ENCODE measurements around the gene RAB35. TPM values are rescaled to one million over a fixed set of nuclear protein-coding genes. Genes with fewer than 3 reads are reported as not detected.

RAB35 gene
- total and polyA plus RNA-seq, 2 donors (not counting 1 experiment from before 2014, with no cell fraction given) = 20.4 to 52.9 TPM

- H3K4me3 Mint-ChIP-seq = no peak overlapping the region
- Histone ChIP-seq H3K27ac (ENCODE audit: low read length in 2 of 2) (no peak overlapping the region), H3K4me3 (ENCODE audit: control extremely low read depth in 1 of 5, extremely low read depth in 1 of 5, insufficient read depth in 1 of 5, low read depth in 2 of 5, low read length in 4 of 5) (no peak overlapping the region), H3K79me2 (ENCODE audit: control insufficient read depth, insufficient read depth, low read length) (no peaks in the 10 kb centered on the region), H3K36me3 (replicated peaks in 1 of 2; ENCODE audit: control extremely low read depth in 1 of 2, control insufficient read depth in 1 of 2, extremely low read depth in 1 of 2, insufficient read depth in 2 of 2, low read length in 1 of 2) (peaks cover 0 to 2% of the 10 kb centered on the region in 2 experiments), H3K9me3 (ENCODE audit: control extremely low read depth in 1 of 3, control insufficient read depth in 2 of 3, insufficient read depth in 1 of 3, low read length in 2 of 3) (no peaks in the 10 kb centered on the region), H2AFZ (ENCODE audit: insufficient read depth, low read depth, low read length, poor library complexity, severe bottlenecking) (no peak overlapping the region), H3K4me2 (replicated peaks; ENCODE audit: low read depth, low read length, poor library complexity, severe bottlenecking) (no peak overlapping the region), H4K20me1 (ENCODE audit: control insufficient read depth, insufficient read depth, low read length, poor library complexity, severe bottlenecking) (no peaks in the 10 kb centered on the region), H3K27me3 (replicated peaks in 1 of 4; ENCODE audit: control extremely low read depth in 1 of 4, control insufficient read depth in 3 of 4, insufficient read depth in 4 of 4, low read length in 3 of 4) (no peaks in the 10 kb centered on the region), H3K4me1 (ENCODE audit: control insufficient read depth in 2 of 2, insufficient read depth in 2 of 2, low read length in 2 of 2) (peaks cover 9 to 13% of the 10 kb centered on the region in 2 donors), H3K9ac (ENCODE audit: low read length) (no peak overlapping the region)
- peaks cover 16% of the 10 kb centered on the region for H3K4me1 Mint-ChIP-seq
- TF ChIP-seq EZH2 (IDR thresholded peaks at IDR 0.05; ENCODE audit: borderline replicate concordance, insufficient read depth, low read depth, low read length, poor library complexity, severe bottlenecking) (no peak), CTCF (IDR thresholded peaks at IDR 0.05) (no peak)
- POLR2A ChIA-PET = no interaction called here
- no peaks in the 10 kb centered on the region for H3K27me3 Mint-ChIP-seq
- intact Hi-C loops (cut with micrococcal nuclease) = no loop called here
- 58% methylated on average over 8 of the region's 8 CpGs for WGBS (ENCODE audit: insufficient coverage)
- CTCF ChIA-PET = interaction anchor here (0.6 kb wide), 1 partner anchor 31 kb away, joined by 3 read pairs; no protein-coding TSS in a partner anchor
- DNase-seq = no peak
- no peak for ATAC-seq (ENCODE audit: low read depth)
- H3K9me3 Mint-ChIP-seq (ENCODE audit: insufficient read depth) = no peaks in the 10 kb centered on the region
- H3K27ac Mint-ChIP-seq = no peak overlapping the region
Observed at GRCh38 chr12:120089105-120089504, 27.4 kb downstream of the RAB35 start.

- Histone ChIP-seq H3K36me3 (replicated peaks in 1 of 2; ENCODE audit: control extremely low read depth in 1 of 2, control insufficient read depth in 1 of 2, extremely low read depth in 1 of 2, insufficient read depth in 2 of 2, low read length in 1 of 2) (peaks cover 0 to under 1% of the 10 kb centered on the region in 2 experiments), H3K4me2 (replicated peaks; ENCODE audit: low read depth, low read length, poor library complexity, severe bottlenecking) (peak overlapping the region; percentile 76), H2AFZ (ENCODE audit: insufficient read depth, low read depth, low read length, poor library complexity, severe bottlenecking) (peak overlapping the region; percentile 47), H3K9me3 (ENCODE audit: control extremely low read depth in 1 of 3, control insufficient read depth in 2 of 3, insufficient read depth in 1 of 3, low read length in 2 of 3) (no peaks in the 10 kb centered on the region), H4K20me1 (ENCODE audit: control insufficient read depth, insufficient read depth, low read length, poor library complexity, severe bottlenecking) (no peaks in the 10 kb centered on the region), H3K9ac (ENCODE audit: low read length) (peak overlapping the region; percentile 59), H3K27me3 (replicated peaks in 1 of 4; ENCODE audit: control extremely low read depth in 1 of 4, control insufficient read depth in 3 of 4, insufficient read depth in 4 of 4, low read length in 3 of 4) (no peaks in the 10 kb centered on the region), H3K79me2 (ENCODE audit: control insufficient read depth, insufficient read depth, low read length) (no peaks in the 10 kb centered on the region), H3K4me3 (ENCODE audit: control extremely low read depth in 1 of 5, extremely low read depth in 1 of 5, insufficient read depth in 1 of 5, low read depth in 2 of 5, low read length in 4 of 5) (peak overlapping the region; percentile 26 to 63 (median 43)), H3K27ac (ENCODE audit: low read length in 2 of 2) (peak overlapping the region; percentile 43 to 49), H3K4me1 (ENCODE audit: control insufficient read depth in 2 of 2, insufficient read depth in 2 of 2, low read length in 2 of 2) (peaks cover 9 to 13% of the 10 kb centered on the region in 2 donors)
- no peaks in the 10 kb centered on the region for H3K27me3 Mint-ChIP-seq
- peak; percentile 91 for ATAC-seq (ENCODE audit: low read depth)
- H3K4me3 Mint-ChIP-seq = peak overlapping the region; percentile 81
- peak overlapping the region; percentile 88 for H3K27ac Mint-ChIP-seq
- H3K9me3 Mint-ChIP-seq (ENCODE audit: insufficient read depth) = no peaks in the 10 kb centered on the region
- CTCF ChIA-PET = interaction anchor here (0.6 to 1.5 kb wide), 13 partner anchors 8 to 147 kb away, joined by 3 to 21 read pairs (median 4); partner anchors contain the start of genes BICDL1, RAB35 and RPLP0
- intact Hi-C loops (cut with micrococcal nuclease) = loop anchor here (1.0 kb wide), 9 partner anchors 23 to 420 kb away; partner anchors contain the start of genes BICDL1, CIT, RAB35 and RNU4-1
- TF ChIP-seq EZH2 (IDR thresholded peaks at IDR 0.05; ENCODE audit: borderline replicate concordance, insufficient read depth, low read depth, low read length, poor library complexity, severe bottlenecking) (no peak), CTCF (IDR thresholded peaks at IDR 0.05) (peak; percentile 98)
- peaks cover 16% of the 10 kb centered on the region for H3K4me1 Mint-ChIP-seq
- DNase-seq = peak; percentile 100
- WGBS (ENCODE audit: insufficient coverage) = 1% methylated on average over 55 of the region's 55 CpGs
- POLR2A ChIA-PET = interaction anchor here (0.8 to 1.4 kb wide), 7 partner anchors 24 to 215 kb away, joined by 3 to 12 read pairs (median 8); partner anchors contain the start of genes BICDL1, RNU4-2, RPLP0 and SIRT4
Observed at GRCh38 chr12:120086801-120087621, 29.5 kb downstream of the RAB35 start.
